Vagina (tissue), 2 donors: ENCODE results near the gene PHF5A. TPM values are rescaled to one million over a fixed set of nuclear protein-coding genes. Genes with fewer than 3 reads are reported as not detected.
A peak's percentile ranks its signal among the peaks of the same experiment; 100 is the strongest.
"Not testable (repeated sequence)": the region's sequence is repeated elsewhere in the genome, so short reads cannot be mapped to it uniquely, and the experiment has no call there.

Experiments
- DNase-seq, 2 donors: peaks; one replicate each; pipeline ENCODE4 v3.0.0-alpha.2; 2017; ENCODE audit errors: extremely low spot score in 2 of 2
- H3K27ac ChIP-seq: fragments of 200-600 bp; sonication (generic); one replicate; pipeline ENCODE4 v1.5.1; 2019
- H3K27me3 ChIP-seq: fragments of 200-600 bp; sonication (generic); one replicate; pipeline ENCODE4 v1.5.1; 2019
- H3K36me3 ChIP-seq, 2 donors: fragments of 200-600 bp; sonication (generic); one replicate each; pipeline ENCODE4 v1.5.1; 2017 to 2019
- H3K4me1 ChIP-seq: fragments of 200-600 bp; sonication (generic); one replicate; pipeline ENCODE4 v1.5.1; 2019
- H3K4me3 ChIP-seq, 2 donors: fragments of 200-600 bp; sonication (generic); 1 replicate in 1 of 2; 2 replicates in 1 of 2; pipeline ENCODE4 v1.5.1; 2016 to 2019
- H3K9me3 ChIP-seq: fragments of 200-600 bp; sonication (generic); one replicate; pipeline ENCODE4 v1.5.1; 2019
- POLR2A ChIP-seq, 2 donors: fragments of 450-650 bp; IDR thresholded peaks; one replicate each; pipeline ENCODE4 v1.6.1; 2017; ENCODE audit warnings: antibody characterized with exemption in 2 of 2, mild to moderate bottlenecking in 2 of 2, moderate library complexity in 2 of 2
- POLR2AphosphoS5 ChIP-seq, 2 donors: sonication (generic); formaldehyde crosslinking; IDR thresholded peaks; one replicate each; pipeline ENCODE4 v1.9.0; 2017; ENCODE audit warnings: antibody characterized with exemption in 2 of 2, mild to moderate bottlenecking in 2 of 2, low read depth in 1 of 2; ENCODE audit not compliant: insufficient read depth in 1 of 2
- intact Hi-C: fragments of 100-400 bp; cut with DNase I; formaldehyde crosslinking; loops from one replicate; pipeline ENCODE4 v1.15.1; 2023
- total RNA-seq: library from RNA; depleted of rRNA; stranded (reverse); fragments of >200 nt; gene quantifications from one replicate; pipeline ENCODE4 v1.2.3, GENCODE V29; 2016
- TF ChIP-seq, protein P1 (sequence below), 3 experiments: fragments of 450-650 bp in 2 of 3; fragments of 200-600 bp in 1 of 3; sonication (generic) in 1 of 3; IDR thresholded peaks; one replicate each; pipeline ENCODE4 v1.5.1; 2017 to 2019; ENCODE audit warnings: antibody characterized with exemption in 3 of 3, mild to moderate bottlenecking in 2 of 3, moderate library complexity in 2 of 3

Gene PHF5A
- total RNA-seq, 1 donor from 2014 or later, result 35.4 TPM

DNA sequence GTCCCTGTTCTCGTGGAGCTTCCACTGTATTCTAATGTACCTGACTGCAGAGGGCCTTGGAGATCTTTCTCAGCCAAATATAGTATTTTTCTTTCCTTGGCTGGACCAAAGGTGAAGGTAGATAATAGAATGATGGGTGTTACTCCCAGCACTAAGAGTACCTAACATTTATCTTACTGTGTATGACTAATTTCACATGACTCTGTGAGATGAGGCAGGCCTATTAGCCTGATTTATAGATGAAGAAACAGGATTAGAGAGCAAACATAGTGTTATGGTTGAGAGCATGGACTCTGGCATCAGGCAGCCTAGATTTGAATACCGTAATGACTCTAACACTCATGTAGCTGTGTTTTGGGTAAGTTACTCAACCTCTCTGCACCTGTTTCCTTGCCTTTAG, 3.1 kb upstream of the PHF5A start:
- intact Hi-C loops, result no loop called here
- H3K4me1 ChIP-seq, result peaks cover 46% of the 10 kb centered on the region

DNA sequence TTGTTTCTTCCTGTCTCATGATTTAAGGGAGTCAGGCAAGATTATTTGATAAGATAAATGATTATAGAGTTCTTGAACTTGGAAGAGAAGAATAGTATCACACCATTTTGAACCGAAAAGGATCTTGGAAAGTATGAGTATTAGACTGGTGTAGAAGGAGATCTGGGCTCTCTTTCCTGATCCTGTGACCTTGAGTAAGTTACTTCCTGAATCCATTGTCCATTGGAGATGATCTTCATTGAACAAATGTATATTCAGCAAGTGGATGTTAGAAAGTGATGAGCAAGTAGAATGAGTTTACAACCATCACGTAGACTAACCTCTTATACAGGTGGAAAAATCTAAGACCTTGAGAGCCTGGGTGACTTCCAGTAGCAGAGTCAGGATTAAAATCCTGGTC, 2.4 kb upstream of the PHF5A start:
- DNase-seq, result no peak
- TF ChIP-seq, protein P1, sequence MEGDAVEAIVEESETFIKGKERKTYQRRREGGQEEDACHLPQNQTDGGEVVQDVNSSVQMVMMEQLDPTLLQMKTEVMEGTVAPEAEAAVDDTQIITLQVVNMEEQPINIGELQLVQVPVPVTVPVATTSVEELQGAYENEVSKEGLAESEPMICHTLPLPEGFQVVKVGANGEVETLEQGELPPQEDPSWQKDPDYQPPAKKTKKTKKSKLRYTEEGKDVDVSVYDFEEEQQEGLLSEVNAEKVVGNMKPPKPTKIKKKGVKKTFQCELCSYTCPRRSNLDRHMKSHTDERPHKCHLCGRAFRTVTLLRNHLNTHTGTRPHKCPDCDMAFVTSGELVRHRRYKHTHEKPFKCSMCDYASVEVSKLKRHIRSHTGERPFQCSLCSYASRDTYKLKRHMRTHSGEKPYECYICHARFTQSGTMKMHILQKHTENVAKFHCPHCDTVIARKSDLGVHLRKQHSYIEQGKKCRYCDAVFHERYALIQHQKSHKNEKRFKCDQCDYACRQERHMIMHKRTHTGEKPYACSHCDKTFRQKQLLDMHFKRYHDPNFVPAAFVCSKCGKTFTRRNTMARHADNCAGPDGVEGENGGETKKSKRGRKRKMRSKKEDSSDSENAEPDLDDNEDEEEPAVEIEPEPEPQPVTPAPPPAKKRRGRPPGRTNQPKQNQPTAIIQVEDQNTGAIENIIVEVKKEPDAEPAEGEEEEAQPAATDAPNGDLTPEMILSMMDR (IDR thresholded peaks at IDR 0.05), result no peak
- TF ChIP-seq POLR2A (IDR thresholded peaks at IDR 0.05) (no peak), POLR2AphosphoS5 (IDR thresholded peaks at IDR 0.05; ENCODE audit: insufficient read depth in 1 of 2, low read depth in 1 of 2) (no peak)
- no peak overlapping the region for H3K27ac ChIP-seq
- intact Hi-C loops, result no loop called here
- H3K9me3 ChIP-seq, result no peaks in the 10 kb centered on the region
- no peak overlapping the region for H3K4me3 ChIP-seq
- H3K27me3 ChIP-seq, result no peaks in the 10 kb centered on the region
- H3K4me1 ChIP-seq, result peaks cover 46% of the 10 kb centered on the region
- H3K36me3 ChIP-seq, result peaks cover 3 to 23% of the 10 kb centered on the region in 2 donors

More for the DNA sequence above, 3.1 kb upstream of the PHF5A start:
- Histone ChIP-seq H3K4me3 (no peak overlapping the region), H3K9me3 (no peaks in the 10 kb centered on the region), H3K36me3 (peaks cover under 1 to 16% of the 10 kb centered on the region in 2 donors), H3K27ac (no peak overlapping the region), H3K27me3 (no peaks in the 10 kb centered on the region)
- TF ChIP-seq, protein P1 (IDR thresholded peaks at IDR 0.05), result no peak
- TF ChIP-seq POLR2A (IDR thresholded peaks at IDR 0.05) (no peak), POLR2AphosphoS5 (IDR thresholded peaks at IDR 0.05; ENCODE audit: insufficient read depth in 1 of 2, low read depth in 1 of 2) (no peak)
- no peak for DNase-seq

DNA sequence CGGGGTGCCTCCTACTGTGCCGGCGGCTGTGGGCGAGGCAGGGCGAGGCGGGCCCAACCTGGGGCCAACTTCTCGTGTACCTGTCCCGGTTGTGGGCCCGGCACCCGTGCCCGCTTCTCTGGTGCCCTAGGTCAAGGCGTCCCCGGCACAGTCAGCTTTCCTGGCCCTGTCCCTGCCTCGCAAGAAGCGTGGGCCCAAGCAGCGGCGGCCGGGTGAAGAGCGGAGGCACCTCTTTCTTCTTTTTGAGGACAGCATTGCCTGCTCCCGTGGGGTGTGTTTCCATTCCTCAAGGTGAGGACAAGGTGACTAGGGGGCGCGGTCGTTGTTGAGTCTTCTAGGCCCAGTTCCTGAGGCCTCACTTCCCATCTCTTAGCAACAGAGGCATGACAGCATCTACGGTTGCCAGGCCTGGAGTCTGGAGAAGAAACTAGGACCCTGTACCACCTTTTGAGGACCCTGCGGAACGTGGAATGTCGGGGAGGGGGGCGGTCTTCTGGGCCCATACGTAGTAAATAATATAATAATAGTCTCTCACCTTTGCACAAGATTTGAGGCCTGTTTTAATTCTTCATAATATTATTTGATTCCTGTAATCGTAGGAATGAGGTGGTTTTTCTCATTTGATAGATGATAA, 843 bp upstream of the PHF5A start:
- Histone ChIP-seq H3K36me3 (peaks cover 3 to 39% of the 10 kb centered on the region in 2 donors), H3K4me3 (peak overlapping the region; percentile 98 to 99), H3K9me3 (no peaks in the 10 kb centered on the region), H3K27ac (peak overlapping the region; percentile 95), H3K4me1 (peaks cover 46% of the 10 kb centered on the region), H3K27me3 (no peaks in the 10 kb centered on the region)
- TF ChIP-seq POLR2AphosphoS5 (IDR thresholded peaks at IDR 0.05; ENCODE audit: insufficient read depth in 1 of 2, low read depth in 1 of 2) (peak in 1 of 2 donors; percentile 75), POLR2A (IDR thresholded peaks at IDR 0.05) (no peak)
- TF ChIP-seq, protein P1 (IDR thresholded peaks at IDR 0.05), result no peak
- no peak for DNase-seq
- intact Hi-C loops, result no loop called here

DNA sequence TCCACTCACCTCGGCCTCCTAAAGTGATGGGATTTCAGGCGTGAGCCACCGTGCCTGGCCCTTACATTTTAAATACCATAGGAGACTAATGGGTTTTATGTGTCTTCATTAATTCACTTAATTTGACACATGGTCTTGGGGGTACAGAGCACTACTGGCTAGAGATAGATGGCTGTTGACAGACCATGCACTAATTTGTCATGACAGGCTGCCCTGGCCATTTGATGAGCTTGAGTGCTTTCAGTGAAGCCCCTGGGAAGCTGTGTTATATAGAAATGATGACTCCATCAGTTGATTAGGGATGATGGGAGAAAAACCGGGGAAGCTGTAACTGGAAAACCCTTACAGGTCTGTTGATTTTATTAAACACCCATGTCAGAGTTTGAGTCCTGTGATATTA, 6.6 kb downstream of the PHF5A start:
- H3K4me1 ChIP-seq, result no peaks in the 10 kb centered on the region
- H3K4me3 ChIP-seq, result no peak overlapping the region
- H3K36me3 ChIP-seq, result peaks cover 6 to 77% of the 10 kb centered on the region in 2 donors
- intact Hi-C loops, result no loop called here
- H3K27me3 ChIP-seq, result no peaks in the 10 kb centered on the region
- DNase-seq, result no peak
- no peaks in the 10 kb centered on the region for H3K9me3 ChIP-seq
- H3K27ac ChIP-seq, result no peak overlapping the region
- TF ChIP-seq POLR2AphosphoS5 (IDR thresholded peaks at IDR 0.05; ENCODE audit: insufficient read depth in 1 of 2, low read depth in 1 of 2) (no peak), POLR2A (IDR thresholded peaks at IDR 0.05) (no peak)
- TF ChIP-seq, protein P1 (IDR thresholded peaks at IDR 0.05), result no peak

DNA sequence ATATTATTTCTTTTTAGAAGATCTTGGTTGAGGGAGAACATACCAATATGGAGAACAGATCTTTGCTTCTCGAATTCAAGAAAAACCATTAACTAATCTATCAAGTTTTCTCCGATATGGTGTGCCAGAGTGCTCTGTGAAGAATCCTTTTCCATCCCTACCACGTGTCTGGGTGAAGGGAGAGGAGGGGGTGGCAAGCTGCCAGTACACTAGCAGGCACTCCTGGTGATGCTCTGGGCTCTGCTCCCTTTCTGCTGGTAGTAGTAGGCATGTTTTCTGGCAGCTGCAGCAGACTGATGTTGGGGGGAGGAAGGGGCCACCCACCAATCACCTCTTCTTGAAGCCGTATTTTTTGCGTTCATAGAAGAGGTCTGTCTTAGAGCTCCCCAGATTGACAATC, 8.4 kb downstream of the PHF5A start:
- H3K4me3 ChIP-seq, DNase-seq, H3K4me1 ChIP-seq, H3K27me3 ChIP-seq, intact Hi-C loops, H3K9me3 ChIP-seq, H3K27ac ChIP-seq: not testable (repeated sequence)
- H3K36me3 ChIP-seq, result peaks cover 3 to 59% of the 10 kb centered on the region in 2 donors
